ENCODE results near the gene ROBO1.

ROBO1 gene

DNA sequence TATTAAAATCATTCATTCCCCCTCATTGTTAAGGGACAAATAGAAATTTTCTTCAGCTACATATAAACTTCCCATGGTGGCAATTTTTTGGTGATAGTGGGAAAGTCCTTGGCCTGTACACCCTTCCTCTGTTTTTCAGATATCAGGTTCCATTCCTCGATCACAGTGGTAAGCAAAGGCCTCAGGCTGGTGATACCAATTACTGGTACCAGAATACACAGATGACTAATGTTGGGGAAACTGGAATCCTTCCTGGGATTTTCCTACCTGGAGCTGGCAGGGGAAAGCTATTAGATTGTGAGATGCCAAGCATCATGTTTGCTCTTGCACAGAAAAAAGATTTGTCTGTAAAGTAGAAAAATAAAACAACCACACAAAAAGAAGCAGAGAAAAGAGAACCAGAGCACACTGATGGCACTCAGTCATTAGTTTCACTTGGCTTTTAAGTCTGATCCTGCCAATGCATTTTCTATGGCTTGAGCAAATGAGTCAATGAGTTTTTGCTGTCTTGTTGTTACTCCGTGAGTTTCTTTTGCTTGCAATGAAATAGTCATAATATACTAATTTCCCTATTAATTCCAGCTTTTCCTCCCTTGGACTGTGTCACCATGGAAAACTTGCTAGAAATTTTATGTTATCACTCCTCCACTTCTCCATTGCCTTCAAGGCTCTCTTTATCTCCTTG is 795.0 kb downstream of the ROBO1 start:
- TF ChIP-seq, protein P1, sequence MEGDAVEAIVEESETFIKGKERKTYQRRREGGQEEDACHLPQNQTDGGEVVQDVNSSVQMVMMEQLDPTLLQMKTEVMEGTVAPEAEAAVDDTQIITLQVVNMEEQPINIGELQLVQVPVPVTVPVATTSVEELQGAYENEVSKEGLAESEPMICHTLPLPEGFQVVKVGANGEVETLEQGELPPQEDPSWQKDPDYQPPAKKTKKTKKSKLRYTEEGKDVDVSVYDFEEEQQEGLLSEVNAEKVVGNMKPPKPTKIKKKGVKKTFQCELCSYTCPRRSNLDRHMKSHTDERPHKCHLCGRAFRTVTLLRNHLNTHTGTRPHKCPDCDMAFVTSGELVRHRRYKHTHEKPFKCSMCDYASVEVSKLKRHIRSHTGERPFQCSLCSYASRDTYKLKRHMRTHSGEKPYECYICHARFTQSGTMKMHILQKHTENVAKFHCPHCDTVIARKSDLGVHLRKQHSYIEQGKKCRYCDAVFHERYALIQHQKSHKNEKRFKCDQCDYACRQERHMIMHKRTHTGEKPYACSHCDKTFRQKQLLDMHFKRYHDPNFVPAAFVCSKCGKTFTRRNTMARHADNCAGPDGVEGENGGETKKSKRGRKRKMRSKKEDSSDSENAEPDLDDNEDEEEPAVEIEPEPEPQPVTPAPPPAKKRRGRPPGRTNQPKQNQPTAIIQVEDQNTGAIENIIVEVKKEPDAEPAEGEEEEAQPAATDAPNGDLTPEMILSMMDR (IDR thresholded peaks at IDR 0.05; ENCODE audit: low read depth, low read length, missing control alignments): no peak
- no peak overlapping the region for H3K4me3 ChIP-seq (ENCODE audit: low read depth, low read length)
- no peak for DNase-seq (ENCODE audit: low read depth)
- in situ Hi-C loops (cut with HindIII; ENCODE audit: low sequenced_read_pairs): no loop called here

DNA sequence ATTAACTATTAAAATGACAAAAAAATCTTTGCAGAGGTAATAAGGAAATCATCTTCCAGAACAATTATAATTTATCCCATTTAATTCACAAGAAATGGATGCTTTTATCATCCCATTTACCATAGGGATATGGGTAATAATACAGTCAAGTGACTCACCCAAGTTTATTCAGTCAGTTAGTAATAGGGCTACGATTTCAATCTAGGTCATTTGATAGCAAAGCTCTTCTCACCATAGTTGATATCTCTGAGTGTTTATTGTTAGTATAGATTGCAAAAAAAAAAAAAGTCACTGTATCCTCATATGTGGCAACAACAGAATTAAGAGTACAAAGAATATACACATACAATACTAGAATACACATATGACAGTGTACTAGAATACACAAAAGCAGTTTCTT is 797.1 kb downstream of the ROBO1 start:
- TF ChIP-seq, protein P1 (IDR thresholded peaks at IDR 0.05; ENCODE audit: low read depth, low read length, missing control alignments): no peak
- H3K4me3 ChIP-seq (ENCODE audit: low read depth, low read length): no peak overlapping the region
- in situ Hi-C loops (cut with HindIII; ENCODE audit: low sequenced_read_pairs): no loop called here
- no peak for DNase-seq (ENCODE audit: low read depth)

GRCh38 chr3:78969483-78969882 is 798.3 kb downstream of the ROBO1 start:
- TF ChIP-seq, protein P1 (IDR thresholded peaks at IDR 0.05; ENCODE audit: low read depth, low read length, missing control alignments): no peak
- no peak overlapping the region for H3K4me3 ChIP-seq (ENCODE audit: low read depth, low read length)
- no peak for DNase-seq (ENCODE audit: low read depth)
- in situ Hi-C loops (cut with HindIII; ENCODE audit: low sequenced_read_pairs): no loop called here

DNA sequence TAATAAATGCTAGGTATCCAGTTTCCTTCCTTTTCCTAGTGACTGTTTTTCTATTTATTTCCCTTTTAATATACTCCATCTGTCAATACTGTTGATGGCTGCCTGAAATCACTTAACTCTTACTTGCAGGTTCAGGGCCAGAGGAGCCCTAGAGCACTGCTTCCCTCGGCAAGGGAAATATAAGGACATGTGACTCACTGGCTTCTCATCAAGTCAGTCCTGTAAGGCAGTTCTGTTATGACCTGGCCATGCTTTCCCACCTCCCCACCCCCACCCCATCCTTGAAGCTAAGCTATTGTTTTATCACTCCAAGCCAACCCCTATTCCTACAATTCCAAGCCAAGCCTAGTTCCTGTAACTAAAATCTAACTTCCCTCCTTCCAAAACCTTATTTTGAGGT is 800.7 kb downstream of the ROBO1 start:
- H3K4me3 ChIP-seq (ENCODE audit: low read depth, low read length): no peak overlapping the region
- DNase-seq (ENCODE audit: low read depth): no peak
- TF ChIP-seq, protein P1 (IDR thresholded peaks at IDR 0.05; ENCODE audit: low read depth, low read length, missing control alignments): no peak
- in situ Hi-C loops (cut with HindIII; ENCODE audit: low sequenced_read_pairs): no loop called here

DNA sequence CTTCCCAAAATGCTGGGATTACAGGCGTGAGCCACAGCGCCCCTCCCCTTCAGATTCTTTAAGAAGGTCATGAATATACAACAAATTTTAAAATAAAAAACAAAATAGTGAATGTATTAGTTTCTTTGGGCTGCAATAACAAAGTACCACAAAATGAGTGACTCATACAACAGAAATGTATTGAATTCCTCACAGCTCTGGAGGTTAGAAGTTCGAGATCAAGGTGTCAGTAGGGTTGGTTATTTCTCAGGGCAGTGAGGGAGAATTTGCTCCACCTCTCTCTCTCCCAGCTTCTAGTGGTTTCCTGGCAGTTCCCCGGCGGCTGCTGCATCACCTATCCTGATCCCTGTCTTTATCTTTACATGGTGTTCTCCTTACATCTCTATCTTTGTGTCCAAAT is 804.0 kb downstream of the ROBO1 start:
- DNase-seq (ENCODE audit: low read depth): no peak
- H3K4me3 ChIP-seq (ENCODE audit: low read depth, low read length): no peak overlapping the region
- in situ Hi-C loops (cut with HindIII; ENCODE audit: low sequenced_read_pairs): no loop called here
- TF ChIP-seq, protein P1 (IDR thresholded peaks at IDR 0.05; ENCODE audit: low read depth, low read length, missing control alignments): no peak

DNA sequence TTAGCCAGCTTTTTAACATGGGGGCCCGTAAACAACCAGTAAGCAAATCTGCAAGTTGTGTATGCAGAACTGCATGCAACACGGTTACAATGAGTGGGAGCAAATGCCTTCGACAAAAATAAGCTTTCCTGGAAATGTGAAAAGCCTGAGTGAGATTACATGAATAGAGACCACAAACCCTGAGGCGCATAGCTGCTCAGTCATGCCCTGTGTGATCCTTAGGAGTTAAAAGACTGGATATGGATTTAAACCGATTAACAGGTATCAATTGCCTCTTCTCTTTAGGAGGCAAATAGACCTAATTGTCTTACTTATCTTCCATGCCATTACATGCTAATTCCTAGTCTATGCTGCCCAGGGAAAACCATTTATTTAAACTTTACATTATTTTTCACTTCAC is 810.3 kb downstream of the ROBO1 start:
- no peak for DNase-seq (ENCODE audit: low read depth)
- TF ChIP-seq, protein P1 (IDR thresholded peaks at IDR 0.05; ENCODE audit: low read depth, low read length, missing control alignments): no peak
- in situ Hi-C loops (cut with HindIII; ENCODE audit: low sequenced_read_pairs): no loop called here
- H3K4me3 ChIP-seq (ENCODE audit: low read depth, low read length): no peak overlapping the region
